Measurements from ENCODE around the gene PHB1. TPM values are rescaled to one million over a fixed set of nuclear protein-coding genes. Genes with fewer than 3 reads are reported as not detected.

Gene PHB1
- polyA plus RNA-seq, 1 of the 3 experiments (the other 2 are of a cell fraction) = 379 TPM

DNA sequence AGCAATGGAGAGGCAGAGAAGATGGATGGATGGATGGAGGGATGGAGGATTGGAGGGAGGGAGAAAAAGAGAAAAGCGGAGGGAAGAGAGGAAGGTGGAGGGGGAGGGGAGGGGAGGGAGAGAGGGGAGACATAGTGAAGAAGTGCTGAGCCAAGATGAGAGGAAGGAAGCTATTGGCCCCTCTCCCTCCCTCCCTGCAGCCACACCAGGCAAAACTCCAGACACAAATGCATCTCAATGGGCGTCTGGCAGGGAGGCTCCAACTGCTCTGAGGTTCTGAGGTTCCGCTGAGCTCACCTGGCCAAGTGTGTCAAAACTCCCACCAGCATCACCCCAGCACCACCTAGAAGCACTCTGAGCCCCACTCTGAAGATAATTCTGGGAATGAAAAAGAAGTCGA lies 26.9 kb upstream of the PHB1 start:
- Histone ChIP-seq H3K4me2 (no peak overlapping the region), H3K79me2 (ENCODE audit: insufficient read depth) (no peaks in the 10 kb centered on the region), H3K9me3 (no peaks in the 10 kb centered on the region), H3K27me3 (ENCODE audit: insufficient read depth) (peaks cover 12% of the 10 kb centered on the region; the same call in 1 of the 2 replicates), H4K20me1 (ENCODE audit: insufficient read depth) (no peaks in the 10 kb centered on the region), H3K9me2 (no peaks in the 10 kb centered on the region), H3F3A (replicated peaks; ENCODE audit: insufficient read depth) (peaks cover 4% of the 10 kb centered on the region), H3K36me3 (replicated peaks in 1 of 2; ENCODE audit: control insufficient read depth in 1 of 2, insufficient read depth in 2 of 2, low read length in 1 of 2) (no peaks in the 10 kb centered on the region), H3K9ac (no peak overlapping the region), H3K4me1 (ENCODE audit: control insufficient read depth in 1 of 2, insufficient read depth in 2 of 2, low read depth in 1 of 2, low read length in 1 of 2) (peaks cover 14 to 31% of the 10 kb centered on the region in 2 experiments; a peak in 3 of 4 replicates), H3K4me3 (ENCODE audit: low read depth in 2 of 2, low read length in 1 of 2) (no peak overlapping the region), H2AFZ (ENCODE audit: low read depth) (no peak overlapping the region), H3K27ac (ENCODE audit: low read depth in 2 of 2, low read length in 1 of 2) (no peak overlapping the region)
- TF ChIP-seq FOSL2 (IDR thresholded peaks at IDR 0.05; ENCODE audit: borderline replicate concordance, low read depth) (no peak), ELF1 (IDR thresholded peaks at IDR 0.05) (no peak), NFIC (IDR thresholded peaks at IDR 0.05; ENCODE audit: borderline replicate concordance) (no peak), GABPA (IDR thresholded peaks at IDR 0.05; ENCODE audit: low read depth) (no peak)
- DNase-seq = no peak
- POLR2A ChIA-PET = no interaction called here
- CTCF ChIA-PET = interaction anchor here (0.6 to 21.7 kb wide), 3 partner anchors 55 to 591 kb away, joined by 3 to 492 read pairs (median 3); no protein-coding TSS in a partner anchor
- 77% methylated on average over 3 of the region's 4 CpGs for WGBS (ENCODE audit: low lambda C conversion rate)

DNA sequence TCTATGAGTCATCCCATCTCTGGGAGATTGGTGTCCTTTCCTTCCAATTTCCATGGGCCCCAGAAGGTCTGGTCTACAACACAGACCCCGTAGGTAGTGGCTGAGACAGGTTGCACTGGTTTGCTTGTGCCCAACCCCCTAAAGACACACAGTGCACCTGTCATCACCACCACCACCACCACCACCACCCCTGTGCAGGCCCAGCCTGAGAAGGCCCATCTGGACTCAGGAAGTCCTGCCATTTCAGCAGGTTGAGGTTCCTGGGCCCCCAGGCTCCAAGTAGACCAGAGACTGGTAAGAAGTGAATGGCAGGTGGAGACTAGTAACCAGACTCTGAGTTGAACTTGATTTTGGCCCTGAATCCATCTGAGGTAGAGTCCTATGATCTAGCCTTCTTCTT lies 25.9 kb upstream of the PHB1 start:
- no peaks in the 10 kb centered on the region for H3K9me3 ChIP-seq
- H3F3A ChIP-seq (replicated peaks; ENCODE audit: insufficient read depth) = peaks cover 4% of the 10 kb centered on the region
- H3K9me2 ChIP-seq = no peaks in the 10 kb centered on the region
- H4K20me1 ChIP-seq (ENCODE audit: insufficient read depth) = no peaks in the 10 kb centered on the region
- H3K27ac ChIP-seq (ENCODE audit: low read depth in 2 of 2, low read length in 1 of 2) = no peak overlapping the region; a peak in 1 of 4 replicates
- DNase-seq = no peak
- no peak overlapping the region for H2AFZ ChIP-seq (ENCODE audit: low read depth)
- H3K4me1 ChIP-seq (ENCODE audit: control insufficient read depth in 1 of 2, insufficient read depth in 2 of 2, low read depth in 1 of 2, low read length in 1 of 2) = peaks cover 14 to 41% of the 10 kb centered on the region in 2 experiments
- H3K9ac ChIP-seq = no peak overlapping the region
- no peaks in the 10 kb centered on the region for H3K36me3 ChIP-seq (replicated peaks in 1 of 2; ENCODE audit: control insufficient read depth in 1 of 2, insufficient read depth in 2 of 2, low read length in 1 of 2)
- POLR2A ChIA-PET = no interaction called here
- H3K27me3 ChIP-seq (ENCODE audit: insufficient read depth) = peaks cover 12% of the 10 kb centered on the region; the same call in 1 of the 2 replicates
- no peak overlapping the region for H3K4me3 ChIP-seq (ENCODE audit: low read depth in 2 of 2, low read length in 1 of 2)
- no peaks in the 10 kb centered on the region for H3K79me2 ChIP-seq (ENCODE audit: insufficient read depth)
- CTCF ChIA-PET = interaction anchor here (7.5 to 21.7 kb wide), 2 partner anchors 14 to 118 kb away, joined by 96 to 492 read pairs; no protein-coding TSS in a partner anchor
- no peak overlapping the region for H3K4me2 ChIP-seq
- WGBS (ENCODE audit: low lambda C conversion rate) = 36% methylated on average over 1 of the region's 1 CpG
- TF ChIP-seq YY1 (IDR thresholded peaks at IDR 0.05; ENCODE audit: low read depth) (no peak), EP300 (IDR thresholded peaks at IDR 0.05; ENCODE audit: borderline replicate concordance in 1 of 2, low read depth in 1 of 2, low read length in 1 of 2) (no peak), RCOR1 (IDR thresholded peaks at IDR 0.05; ENCODE audit: low read length) (no peak), FOXM1 (IDR thresholded peaks at IDR 0.05; ENCODE audit: low read depth) (no peak), RFX5 (IDR thresholded peaks at IDR 0.05; ENCODE audit: low read length) (no peak), ELF1 (IDR thresholded peaks at IDR 0.05) (no peak), RAD21 (IDR thresholded peaks at IDR 0.05; ENCODE audit: low read length) (no peak), NFIC (IDR thresholded peaks at IDR 0.05; ENCODE audit: borderline replicate concordance) (no peak), TAF1 (IDR thresholded peaks at IDR 0.05; ENCODE audit: borderline replicate concordance, low read depth, low read length) (no peak)
- TF ChIP-seq, protein P1, sequence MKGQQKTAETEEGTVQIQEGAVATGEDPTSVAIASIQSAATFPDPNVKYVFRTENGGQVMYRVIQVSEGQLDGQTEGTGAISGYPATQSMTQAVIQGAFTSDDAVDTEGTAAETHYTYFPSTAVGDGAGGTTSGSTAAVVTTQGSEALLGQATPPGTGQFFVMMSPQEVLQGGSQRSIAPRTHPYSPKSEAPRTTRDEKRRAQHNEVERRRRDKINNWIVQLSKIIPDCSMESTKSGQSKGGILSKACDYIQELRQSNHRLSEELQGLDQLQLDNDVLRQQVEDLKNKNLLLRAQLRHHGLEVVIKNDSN (IDR thresholded peaks at IDR 0.05; ENCODE audit: borderline replicate concordance, low read depth) = no peak
- TF ChIP-seq, protein P2, sequence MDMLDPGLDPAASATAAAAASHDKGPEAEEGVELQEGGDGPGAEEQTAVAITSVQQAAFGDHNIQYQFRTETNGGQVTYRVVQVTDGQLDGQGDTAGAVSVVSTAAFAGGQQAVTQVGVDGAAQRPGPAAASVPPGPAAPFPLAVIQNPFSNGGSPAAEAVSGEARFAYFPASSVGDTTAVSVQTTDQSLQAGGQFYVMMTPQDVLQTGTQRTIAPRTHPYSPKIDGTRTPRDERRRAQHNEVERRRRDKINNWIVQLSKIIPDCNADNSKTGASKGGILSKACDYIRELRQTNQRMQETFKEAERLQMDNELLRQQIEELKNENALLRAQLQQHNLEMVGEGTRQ (IDR thresholded peaks at IDR 0.05; ENCODE audit: borderline replicate concordance, low read depth, low read length) = no peak
- TF ChIP-seq, protein P3, sequence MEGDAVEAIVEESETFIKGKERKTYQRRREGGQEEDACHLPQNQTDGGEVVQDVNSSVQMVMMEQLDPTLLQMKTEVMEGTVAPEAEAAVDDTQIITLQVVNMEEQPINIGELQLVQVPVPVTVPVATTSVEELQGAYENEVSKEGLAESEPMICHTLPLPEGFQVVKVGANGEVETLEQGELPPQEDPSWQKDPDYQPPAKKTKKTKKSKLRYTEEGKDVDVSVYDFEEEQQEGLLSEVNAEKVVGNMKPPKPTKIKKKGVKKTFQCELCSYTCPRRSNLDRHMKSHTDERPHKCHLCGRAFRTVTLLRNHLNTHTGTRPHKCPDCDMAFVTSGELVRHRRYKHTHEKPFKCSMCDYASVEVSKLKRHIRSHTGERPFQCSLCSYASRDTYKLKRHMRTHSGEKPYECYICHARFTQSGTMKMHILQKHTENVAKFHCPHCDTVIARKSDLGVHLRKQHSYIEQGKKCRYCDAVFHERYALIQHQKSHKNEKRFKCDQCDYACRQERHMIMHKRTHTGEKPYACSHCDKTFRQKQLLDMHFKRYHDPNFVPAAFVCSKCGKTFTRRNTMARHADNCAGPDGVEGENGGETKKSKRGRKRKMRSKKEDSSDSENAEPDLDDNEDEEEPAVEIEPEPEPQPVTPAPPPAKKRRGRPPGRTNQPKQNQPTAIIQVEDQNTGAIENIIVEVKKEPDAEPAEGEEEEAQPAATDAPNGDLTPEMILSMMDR (IDR thresholded peaks at IDR 0.05) = no peak
- TF ChIP-seq, protein P4, sequence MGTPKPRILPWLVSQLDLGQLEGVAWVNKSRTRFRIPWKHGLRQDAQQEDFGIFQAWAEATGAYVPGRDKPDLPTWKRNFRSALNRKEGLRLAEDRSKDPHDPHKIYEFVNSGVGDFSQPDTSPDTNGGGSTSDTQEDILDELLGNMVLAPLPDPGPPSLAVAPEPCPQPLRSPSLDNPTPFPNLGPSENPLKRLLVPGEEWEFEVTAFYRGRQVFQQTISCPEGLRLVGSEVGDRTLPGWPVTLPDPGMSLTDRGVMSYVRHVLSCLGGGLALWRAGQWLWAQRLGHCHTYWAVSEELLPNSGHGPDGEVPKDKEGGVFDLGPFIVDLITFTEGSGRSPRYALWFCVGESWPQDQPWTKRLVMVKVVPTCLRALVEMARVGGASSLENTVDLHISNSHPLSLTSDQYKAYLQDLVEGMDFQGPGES (IDR thresholded peaks at IDR 0.05; ENCODE audit: low read depth, low read length) = no peak
- TF ChIP-seq, protein P5, sequence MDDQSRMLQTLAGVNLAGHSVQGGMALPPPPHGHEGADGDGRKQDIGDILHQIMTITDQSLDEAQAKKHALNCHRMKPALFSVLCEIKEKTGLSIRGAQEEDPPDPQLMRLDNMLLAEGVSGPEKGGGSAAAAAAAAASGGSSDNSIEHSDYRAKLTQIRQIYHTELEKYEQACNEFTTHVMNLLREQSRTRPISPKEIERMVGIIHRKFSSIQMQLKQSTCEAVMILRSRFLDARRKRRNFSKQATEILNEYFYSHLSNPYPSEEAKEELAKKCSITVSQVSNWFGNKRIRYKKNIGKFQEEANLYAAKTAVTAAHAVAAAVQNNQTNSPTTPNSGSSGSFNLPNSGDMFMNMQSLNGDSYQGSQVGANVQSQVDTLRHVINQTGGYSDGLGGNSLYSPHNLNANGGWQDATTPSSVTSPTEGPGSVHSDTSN (IDR thresholded peaks at IDR 0.05) = no peak

Measured in SK-N-SH (cell line).